IMR-90 (cell line): ENCODE measurements around the gene PKD2L1. TPM values are rescaled to one million over a fixed set of nuclear protein-coding genes. Genes with fewer than 3 reads are reported as not detected.

Experiments
- ATAC-seq: fragments of 200-7000 bp; cut with Tn5 transposase; 2 replicates; pipeline ENCODE4 v1.9.1; 2020; ENCODE audit warnings: low read depth, mild to moderate bottlenecking, moderate library complexity
- BruUV-seq: library from RNA; stranded (reverse); fragments of 400-500 nt; replicated peaks from 2 replicates; lab custom pipeline; 2021; lab: Mats Ljungman, UMichigan
- CTCF ChIA-PET: fragments of 300-600 bp; formaldehyde crosslinking; extraction: SDS; loops from one replicate; lab custom pipeline; 2021; ENCODE audit warnings: antibody characterized with exemption; lab: Yijun Ruan, JAX
- POLR2A ChIA-PET: fragments of 300-600 bp; sonication (Branson Sonifier 250); formaldehyde crosslinking; loops from one replicate; lab custom pipeline; 2022; ENCODE audit warnings: antibody characterized with exemption; ENCODE audit not compliant: unreplicated experiment; lab: Charles Lee
- DNase-seq: peaks from one replicate; pipeline ENCODE4 v3.0.0; 2013
- H2AFZ ChIP-seq: replicated peaks from 2 replicates; pipeline ENCODE3; 2013; ENCODE audit warnings: low read length, mild to moderate bottlenecking; ENCODE audit not compliant: poor library complexity
- H2AK5ac ChIP-seq: 2 replicates; pipeline ENCODE4 v1.6.1; 2013; ENCODE audit warnings: low read depth, low read length, inconsistent platforms
- H2AK9ac ChIP-seq: replicated peaks from 2 replicates; pipeline ENCODE3; 2013; ENCODE audit warnings: mild to moderate bottlenecking, low read depth, low read length, moderate library complexity; ENCODE audit not compliant: poor library complexity
- H2BK120ac ChIP-seq: 2 replicates; pipeline ENCODE4 v1.6.1; 2013; ENCODE audit warnings: low read depth, low read length, inconsistent platforms
- H2BK15ac ChIP-seq: 3 replicates; pipeline ENCODE4 v1.6.1; 2013; ENCODE audit warnings: low read depth, low read length, inconsistent platforms
- H2BK20ac ChIP-seq: 2 replicates; pipeline ENCODE4 v1.6.1; 2013; ENCODE audit warnings: low read depth, mild to moderate bottlenecking, inconsistent platforms, low read length, moderate library complexity
- H2BK5ac ChIP-seq: 2 replicates; pipeline ENCODE4 v1.6.1; 2013; ENCODE audit warnings: mild to moderate bottlenecking, low read depth, low read length, inconsistent platforms; ENCODE audit not compliant: poor library complexity, severe bottlenecking
- H3K14ac ChIP-seq: replicated peaks from 2 replicates; pipeline ENCODE4 v1.6.1; 2013; ENCODE audit warnings: low read depth, low read length, inconsistent platforms
- H3K18ac ChIP-seq: 2 replicates; pipeline ENCODE4 v1.6.1; 2013; ENCODE audit warnings: low read depth, low read length, control low read depth
- H3K23ac ChIP-seq: 2 replicates; pipeline ENCODE4 v1.6.1; 2013; ENCODE audit warnings: low read depth, low read length, inconsistent platforms
- H3K27ac ChIP-seq: 2 replicates; pipeline ENCODE4 v1.5.1; 2013; ENCODE audit warnings: mild to moderate bottlenecking, control low read depth, low read length; ENCODE audit not compliant: insufficient read depth
- H3K27me3 ChIP-seq: 2 replicates; pipeline ENCODE4 v1.6.1; 2013; ENCODE audit warnings: low read length; ENCODE audit not compliant: control insufficient read depth, insufficient read depth
- H3K36me3 ChIP-seq: 2 replicates; pipeline ENCODE4 v1.6.1; 2013; ENCODE audit warnings: low read length, mixed read lengths; ENCODE audit not compliant: control insufficient read depth, insufficient read depth
- H3K4ac ChIP-seq: 2 replicates; pipeline ENCODE4 v1.6.1; 2013; ENCODE audit warnings: low read depth, low read length, inconsistent platforms
- H3K4me1 ChIP-seq: 2 replicates; pipeline ENCODE4 v1.6.1; 2013; ENCODE audit warnings: low read length, mixed read lengths; ENCODE audit not compliant: control insufficient read depth, insufficient read depth
- H3K4me2 ChIP-seq: 2 replicates; pipeline ENCODE4 v1.6.1; 2013; ENCODE audit warnings: low read depth, mild to moderate bottlenecking, control low read depth, low read length, moderate library complexity
- H3K4me3 ChIP-seq: 2 replicates; pipeline ENCODE4 v1.5.1; 2013; ENCODE audit warnings: low read depth, mild to moderate bottlenecking, control low read depth, low read length, moderate library complexity; ENCODE audit not compliant: insufficient read depth
- H3K56ac ChIP-seq: 2 replicates; pipeline ENCODE4 v1.6.1; 2013; ENCODE audit warnings: low read length, inconsistent platforms; ENCODE audit not compliant: insufficient read depth; ENCODE audit errors: extremely low read depth
- H3K79me1 ChIP-seq, 2 experiments: 2 replicates each; pipeline ENCODE4 v1.6.1; 2013; ENCODE audit warnings: low read length in 2 of 2, inconsistent platforms in 1 of 2, low read depth in 1 of 2
- H3K9ac ChIP-seq: 2 replicates; pipeline ENCODE4 v1.6.1; 2013; ENCODE audit warnings: low read depth, low read length, control low read depth
- H3K9me1 ChIP-seq: 2 replicates; pipeline ENCODE4 v1.6.1; 2013; ENCODE audit warnings: low read length, inconsistent platforms; ENCODE audit not compliant: insufficient read depth
- H3K9me3 ChIP-seq: 2 replicates; pipeline ENCODE4 v1.6.1; 2013; ENCODE audit warnings: low read length; ENCODE audit not compliant: control insufficient read depth, insufficient read depth
- H4K20me1 ChIP-seq: 2 replicates; pipeline ENCODE4 v1.6.1; 2013; ENCODE audit warnings: low read length, inconsistent platforms; ENCODE audit not compliant: insufficient read depth
- H4K5ac ChIP-seq: 2 replicates; pipeline ENCODE4 v1.6.1; 2013; ENCODE audit warnings: mild to moderate bottlenecking, low read depth, low read length, control low read depth
- H4K8ac ChIP-seq, 2 experiments: 2 replicates each; pipeline ENCODE4 v1.6.1; 2013; ENCODE audit warnings: low read depth in 2 of 2, low read length in 2 of 2, control low read depth in 1 of 2, inconsistent platforms in 1 of 2
- H4K91ac ChIP-seq: 2 replicates; pipeline ENCODE4 v1.6.1; 2013; ENCODE audit warnings: low read depth, low read length, inconsistent platforms; ENCODE audit not compliant: insufficient read depth
- BHLHE40 ChIP-seq: fragments of 150-350 bp; IDR thresholded peaks from 2 replicates; pipeline ENCODE4 v1.6.1; 2016; ENCODE audit warnings: mild to moderate bottlenecking, low read depth, low read length
- CEBPB ChIP-seq: IDR thresholded peaks from 2 replicates; pipeline ENCODE4 v1.6.1; 2012; ENCODE audit warnings: low read depth, low read length, improper control_type of control experiment
- CHD1 ChIP-seq: IDR thresholded peaks from 2 replicates; pipeline ENCODE4 v1.6.1; 2012; ENCODE audit warnings: low read depth, low read length, improper control_type of control experiment
- FOS ChIP-seq: fragments of 150-350 bp; IDR thresholded peaks from 2 replicates; pipeline ENCODE4 v1.6.1; 2016; ENCODE audit warnings: low read depth, low read length
- MAZ ChIP-seq: IDR thresholded peaks from 2 replicates; pipeline ENCODE4 v1.6.1; 2012; ENCODE audit warnings: low read depth, mild to moderate bottlenecking, low read length, improper control_type of control experiment, moderate library complexity, borderline replicate concordance
- NFE2L2 ChIP-seq: fragments of 150-350 bp; IDR thresholded peaks from 2 replicates; pipeline ENCODE4 v1.6.1; 2016; ENCODE audit warnings: low read depth, mild to moderate bottlenecking, low read length
- POLR2A ChIP-seq: IDR thresholded peaks from 2 replicates; pipeline ENCODE4 v1.6.1; 2012; ENCODE audit warnings: mild to moderate bottlenecking, low read depth, low read length
- RAD21 ChIP-seq: IDR thresholded peaks from 2 replicates; pipeline ENCODE4 v1.6.1; 2012; ENCODE audit warnings: low read length, improper control_type of control experiment
- RFX5 ChIP-seq: IDR thresholded peaks from 2 replicates; pipeline ENCODE4 v1.8.0; 2012; ENCODE audit warnings: low read depth, mild to moderate bottlenecking, low read length, moderate library complexity
- SMC3 ChIP-seq: fragments of 150-350 bp; IDR thresholded peaks from 2 replicates; pipeline ENCODE4 v1.6.1; 2016; ENCODE audit warnings: low read depth, mild to moderate bottlenecking, antibody characterized with exemption, low read length, moderate library complexity
- WGBS, 2 experiments: methylation state at CpG; one replicate each; pipeline versions ENCODE4 v1.1.5 to v1.1.7; 2013; ENCODE audit warnings: missing lambda C conversion rate in 2 of 2; ENCODE audit not compliant: insufficient read length in 1 of 2; ENCODE audit errors: extremely low coverage in 2 of 2; 5-methylcytosine and 5-hydroxymethylcytosine counted together
- dilution Hi-C: fragments of 300-500 bp; cut with HindIII; formaldehyde crosslinking; loops from one replicate; pipeline ENCODE4 v1.14.3; 2018; ENCODE audit warnings: low sequenced_read_pairs; ENCODE audit not compliant: unreplicated experiment
- in situ Hi-C: fragments of 300-500 bp; cut with MboI; formaldehyde crosslinking; loops from 3 replicates; pipeline ENCODE4 v1.14.3; 2019; ENCODE audit warnings: low sequenced_read_pairs, inconsistent platforms, mixed read lengths
- intact Hi-C: fragments of 100-400 bp; cut with micrococcal nuclease; formaldehyde crosslinking; loops from 2 replicates; pipeline ENCODE4 v1.10.0; 2022
- polyA plus RNA-seq, 3 experiments: library from polyadenylated mRNA; depleted of rRNA; stranded (reverse); fragments of >200 nt; gene quantifications; 2 replicates each; pipeline ENCODE4 v1.2.3, GENCODE V29; 2012; ENCODE audit warnings: low replicate concordance in 1 of 3
- total RNA-seq: library from RNA; depleted of rRNA; stranded (reverse); fragments of >200 nt; gene quantifications from 2 replicates; pipeline ENCODE4 v1.2.3, GENCODE V29; 2012
- TF ChIP-seq, protein P1 (sequence below): fragments of 150-350 bp; IDR thresholded peaks from 2 replicates; pipeline ENCODE4 v1.6.1; 2017; ENCODE audit warnings: mild to moderate bottlenecking, antibody characterized with exemption, low read length, low read depth
- TF ChIP-seq, protein P2 (sequence below): fragments of 150-350 bp; IDR thresholded peaks from 2 replicates; pipeline ENCODE4 v1.6.1; 2016; ENCODE audit warnings: low read depth, mild to moderate bottlenecking, low read length, moderate library complexity, borderline replicate concordance
- TF ChIP-seq, protein P3 (sequence below): conservative IDR thresholded peaks from 2 replicates; pipeline ENCODE4 v1.5.1; 2012; ENCODE audit warnings: mild to moderate bottlenecking, low read depth, low read length, improper control_type of control experiment

Gene PKD2L1
- total and polyA plus RNA-seq, 2 of the 4 experiments (the other 2 are of a cell fraction) = not detected

DNA sequence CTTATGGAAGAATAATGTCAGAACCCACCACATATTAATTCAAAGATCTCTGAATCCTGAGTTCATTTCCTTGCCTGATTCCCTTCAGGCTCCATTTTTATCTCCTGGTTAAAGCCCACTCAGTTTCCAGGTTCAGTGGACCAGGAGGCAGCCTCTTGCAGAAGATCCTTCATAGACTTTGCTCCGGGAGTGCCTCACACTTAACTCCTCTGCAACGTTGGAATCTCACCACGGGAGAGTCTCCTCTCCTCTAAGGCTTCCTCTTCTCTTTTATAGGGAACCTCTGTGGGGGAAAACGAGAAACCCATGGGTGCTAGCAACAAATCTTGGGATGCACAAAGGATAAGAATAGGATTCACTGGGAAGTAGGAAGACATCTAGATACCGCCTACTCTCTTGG lies 41.8 kb downstream of the PKD2L1 start:
- H3K4me1 ChIP-seq = peaks cover 3% of the 10 kb centered on the region
- H3K56ac ChIP-seq = no peak overlapping the region
- ChIA-PET POLR2A (no interaction called here), CTCF (interaction anchor here (1.6 kb wide), 1 partner anchor 231 kb away, joined by 4 read pairs; no protein-coding TSS in a partner anchor)
- H2BK20ac ChIP-seq = no peak overlapping the region
- H3K23ac ChIP-seq = no peak overlapping the region
- in situ Hi-C loops = no loop called here
- no peak overlapping the region for H4K5ac ChIP-seq
- no peak overlapping the region for H2AK9ac ChIP-seq
- H2BK15ac ChIP-seq = no peak overlapping the region
- H3K14ac ChIP-seq = no peak overlapping the region
- dilution Hi-C loops = no loop called here
- no peak overlapping the region for H4K91ac ChIP-seq
- ATAC-seq (no peak), DNase-seq (no peak)
- no peak overlapping the region for H3K4ac ChIP-seq
- intact Hi-C loops = no loop called here
- no TSS peak for BruUV-seq
- H3K27me3 ChIP-seq = peaks cover 17% of the 10 kb centered on the region
- H3K9me1 ChIP-seq = 0 out of 2 replicates have a peak, but pooled peaks cover under 1% of the 10 kb centered on the region
- H3K9ac ChIP-seq = no peak overlapping the region
- H2AFZ ChIP-seq = no peak overlapping the region
- H3K4me2 ChIP-seq = no peak overlapping the region
- no peak overlapping the region for H3K18ac ChIP-seq
- no peak overlapping the region for H2BK120ac ChIP-seq
- peaks cover 8 to 29% of the 10 kb centered on the region in 2 experiments; a peak in 3 of 4 replicates for H3K79me1 ChIP-seq
- no peak overlapping the region for H3K27ac ChIP-seq
- TF ChIP-seq RAD21 (no peak), POLR2A (no peak), MAZ (no peak), BHLHE40 (no peak), SMC3 (no peak), CEBPB (no peak), CHD1 (no peak), RFX5 (no peak), NFE2L2 (no peak), FOS (no peak)
- TF ChIP-seq, protein P1, sequence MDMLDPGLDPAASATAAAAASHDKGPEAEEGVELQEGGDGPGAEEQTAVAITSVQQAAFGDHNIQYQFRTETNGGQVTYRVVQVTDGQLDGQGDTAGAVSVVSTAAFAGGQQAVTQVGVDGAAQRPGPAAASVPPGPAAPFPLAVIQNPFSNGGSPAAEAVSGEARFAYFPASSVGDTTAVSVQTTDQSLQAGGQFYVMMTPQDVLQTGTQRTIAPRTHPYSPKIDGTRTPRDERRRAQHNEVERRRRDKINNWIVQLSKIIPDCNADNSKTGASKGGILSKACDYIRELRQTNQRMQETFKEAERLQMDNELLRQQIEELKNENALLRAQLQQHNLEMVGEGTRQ = no peak
- TF ChIP-seq, protein P2, sequence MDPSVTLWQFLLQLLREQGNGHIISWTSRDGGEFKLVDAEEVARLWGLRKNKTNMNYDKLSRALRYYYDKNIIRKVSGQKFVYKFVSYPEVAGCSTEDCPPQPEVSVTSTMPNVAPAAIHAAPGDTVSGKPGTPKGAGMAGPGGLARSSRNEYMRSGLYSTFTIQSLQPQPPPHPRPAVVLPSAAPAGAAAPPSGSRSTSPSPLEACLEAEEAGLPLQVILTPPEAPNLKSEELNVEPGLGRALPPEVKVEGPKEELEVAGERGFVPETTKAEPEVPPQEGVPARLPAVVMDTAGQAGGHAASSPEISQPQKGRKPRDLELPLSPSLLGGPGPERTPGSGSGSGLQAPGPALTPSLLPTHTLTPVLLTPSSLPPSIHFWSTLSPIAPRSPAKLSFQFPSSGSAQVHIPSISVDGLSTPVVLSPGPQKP = no peak
- TF ChIP-seq, protein P3, sequence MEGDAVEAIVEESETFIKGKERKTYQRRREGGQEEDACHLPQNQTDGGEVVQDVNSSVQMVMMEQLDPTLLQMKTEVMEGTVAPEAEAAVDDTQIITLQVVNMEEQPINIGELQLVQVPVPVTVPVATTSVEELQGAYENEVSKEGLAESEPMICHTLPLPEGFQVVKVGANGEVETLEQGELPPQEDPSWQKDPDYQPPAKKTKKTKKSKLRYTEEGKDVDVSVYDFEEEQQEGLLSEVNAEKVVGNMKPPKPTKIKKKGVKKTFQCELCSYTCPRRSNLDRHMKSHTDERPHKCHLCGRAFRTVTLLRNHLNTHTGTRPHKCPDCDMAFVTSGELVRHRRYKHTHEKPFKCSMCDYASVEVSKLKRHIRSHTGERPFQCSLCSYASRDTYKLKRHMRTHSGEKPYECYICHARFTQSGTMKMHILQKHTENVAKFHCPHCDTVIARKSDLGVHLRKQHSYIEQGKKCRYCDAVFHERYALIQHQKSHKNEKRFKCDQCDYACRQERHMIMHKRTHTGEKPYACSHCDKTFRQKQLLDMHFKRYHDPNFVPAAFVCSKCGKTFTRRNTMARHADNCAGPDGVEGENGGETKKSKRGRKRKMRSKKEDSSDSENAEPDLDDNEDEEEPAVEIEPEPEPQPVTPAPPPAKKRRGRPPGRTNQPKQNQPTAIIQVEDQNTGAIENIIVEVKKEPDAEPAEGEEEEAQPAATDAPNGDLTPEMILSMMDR = no peak
- H3K36me3 ChIP-seq = 0 out of 2 replicates have a peak, but pooled peaks cover 1% of the 10 kb centered on the region
- no peak overlapping the region for H3K4me3 ChIP-seq
- no peaks in the 10 kb centered on the region for H3K9me3 ChIP-seq
- no peak overlapping the region for H2BK5ac ChIP-seq
- no peak overlapping the region for H2AK5ac ChIP-seq
- 0 out of 2 replicates have a peak, but pooled peaks cover 2% of the 10 kb centered on the region for H4K20me1 ChIP-seq
- no CpG with 5 or more reads among the region's 5 CpGs for WGBS, 2 experiments
- no peak overlapping the region for H4K8ac ChIP-seq
